NCI-H2029 (cell line): ENCODE results near the gene DDRGK1.
"Not testable (repeated sequence)": the region's sequence is repeated elsewhere in the genome, so short reads cannot be mapped to it uniquely, and the experiment has no call there.

Experiments used
- DNase-seq: peaks from one replicate; lab custom pipeline; 2025; lab: John Stamatoyannopoulos, UW

The DDRGK1 gene

GRCh38 chr20:3164763-3165410, 39.6 kb downstream of the DDRGK1 start:
- DNase-seq = no peak

GRCh38 chr20:3164043-3164762, 40.3 kb downstream of the DDRGK1 start:
- DNase-seq = no peak

- DNase-seq = peak; percentile 69
These were observed 41.1 kb downstream of the DDRGK1 start for GRCh38 chr20:3163099-3164042.

GRCh38 chr20:3162080-3162611, 42.3 kb downstream of the DDRGK1 start:
- peak; percentile 97 for DNase-seq

- DNase-seq = peak; percentile 37
These were observed 43.0 kb downstream of the DDRGK1 start for GRCh38 chr20:3161316-3162079.

- no peak for DNase-seq
These were observed 44.1 kb downstream of the DDRGK1 start for GRCh38 chr20:3160418-3160817.

- DNase-seq = no peak
These were observed 45.5 kb downstream of the DDRGK1 start for GRCh38 chr20:3158968-3159431.

- no peak for DNase-seq
These were observed 46.7 kb downstream of the DDRGK1 start for GRCh38 chr20:3157817-3158216.

- no peak for DNase-seq
These were observed 47.5 kb downstream of the DDRGK1 start for GRCh38 chr20:3156811-3157619.

- DNase-seq = not testable (repeated sequence)
These were observed 52.3 kb downstream of the DDRGK1 start for GRCh38 chr20:3152057-3152644.

- no peak for DNase-seq
These were observed 53.6 kb downstream of the DDRGK1 start for GRCh38 chr20:3150908-3151307.

GRCh38 chr20:3146732-3147341, 57.6 kb downstream of the DDRGK1 start:
- no peak for DNase-seq

GRCh38 chr20:3141757-3142156, 62.7 kb downstream of the DDRGK1 start:
- no peak for DNase-seq
